ENCODE data around the gene MRTFA.

DNA sequence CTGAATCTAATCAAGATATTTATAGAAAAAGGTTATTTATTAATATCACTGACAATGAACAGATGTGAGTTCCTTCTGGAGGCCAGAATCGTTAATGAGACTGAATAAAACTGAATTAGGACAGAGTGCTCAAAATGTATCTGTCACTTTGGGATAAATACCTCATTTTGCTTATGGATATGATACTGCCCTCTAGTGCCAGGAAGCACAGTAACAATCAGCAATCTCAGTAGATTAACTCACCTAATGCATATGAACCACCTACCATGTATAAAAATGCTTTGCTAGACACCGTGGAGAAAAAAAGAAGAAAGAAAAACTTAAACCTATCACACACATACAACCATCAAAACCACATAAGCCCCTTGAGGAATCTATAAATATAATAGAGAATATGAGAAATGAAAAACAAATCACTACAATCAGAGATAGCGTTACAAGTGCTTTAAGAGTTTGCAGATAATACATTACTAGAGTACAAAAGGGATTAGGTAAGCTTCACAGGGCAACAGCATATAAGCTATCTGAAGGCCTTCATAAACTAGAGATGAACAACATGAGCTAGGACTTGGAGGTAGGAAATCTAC is 148.8 kb downstream of the MRTFA start:
- TF ChIP-seq, protein P1, sequence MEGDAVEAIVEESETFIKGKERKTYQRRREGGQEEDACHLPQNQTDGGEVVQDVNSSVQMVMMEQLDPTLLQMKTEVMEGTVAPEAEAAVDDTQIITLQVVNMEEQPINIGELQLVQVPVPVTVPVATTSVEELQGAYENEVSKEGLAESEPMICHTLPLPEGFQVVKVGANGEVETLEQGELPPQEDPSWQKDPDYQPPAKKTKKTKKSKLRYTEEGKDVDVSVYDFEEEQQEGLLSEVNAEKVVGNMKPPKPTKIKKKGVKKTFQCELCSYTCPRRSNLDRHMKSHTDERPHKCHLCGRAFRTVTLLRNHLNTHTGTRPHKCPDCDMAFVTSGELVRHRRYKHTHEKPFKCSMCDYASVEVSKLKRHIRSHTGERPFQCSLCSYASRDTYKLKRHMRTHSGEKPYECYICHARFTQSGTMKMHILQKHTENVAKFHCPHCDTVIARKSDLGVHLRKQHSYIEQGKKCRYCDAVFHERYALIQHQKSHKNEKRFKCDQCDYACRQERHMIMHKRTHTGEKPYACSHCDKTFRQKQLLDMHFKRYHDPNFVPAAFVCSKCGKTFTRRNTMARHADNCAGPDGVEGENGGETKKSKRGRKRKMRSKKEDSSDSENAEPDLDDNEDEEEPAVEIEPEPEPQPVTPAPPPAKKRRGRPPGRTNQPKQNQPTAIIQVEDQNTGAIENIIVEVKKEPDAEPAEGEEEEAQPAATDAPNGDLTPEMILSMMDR (IDR thresholded peaks at IDR 0.05): peak; percentile 65
- TF ChIP-seq MAX (IDR thresholded peaks at IDR 0.05; ENCODE audit: low read depth) (no peak), USF2 (IDR thresholded peaks at IDR 0.05; ENCODE audit: borderline replicate concordance, low read depth, low read length) (no peak), REST (IDR thresholded peaks at IDR 0.05; ENCODE audit: low read depth, low read length) (no peak), POLR2AphosphoS5 (IDR thresholded peaks at IDR 0.05; ENCODE audit: low read depth, low read length) (no peak), SIN3A (IDR thresholded peaks at IDR 0.05; ENCODE audit: borderline replicate concordance, low read depth, low read length) (no peak), MEF2A (IDR thresholded peaks at IDR 0.05; ENCODE audit: borderline replicate concordance, low read depth) (no peak), RAD21 (IDR thresholded peaks at IDR 0.05; ENCODE audit: low read length) (peak; percentile 55), GABPA (IDR thresholded peaks at IDR 0.05; ENCODE audit: low read depth) (no peak), TEAD4 (IDR thresholded peaks at IDR 0.05; ENCODE audit: borderline replicate concordance, insufficient read depth) (no peak), NFIC (IDR thresholded peaks at IDR 0.05; ENCODE audit: borderline replicate concordance) (no peak), PBX3 (IDR thresholded peaks at IDR 0.05) (0 out of 2 replicates have a peak, but pooled peaks have one; percentile 7)

Measured in SK-N-SH (cell line).